Hematopoietic multipotent progenitor cell treated with erythropoietin and hydrocortisone succinate and interleukin-3 and kit ligand, for 8 days (in vitro differentiated cells): Measurements from ENCODE around the gene ZNF77.
"Not testable (repeated sequence)": the region's sequence is repeated elsewhere in the genome, so short reads cannot be mapped to it uniquely, and the experiment has no call there.

ENCODE experiments used
- DNase-seq: peaks from one replicate; pipeline ENCODE4 v3.0.0-alpha.2; 2015

Gene ZNF77

GRCh38 chr19:2969104-2969504, 24.3 kb upstream of the ZNF77 start:
- DNase-seq = no peak

- no peak for DNase-seq
Observed at GRCh38 chr19:2967972-2968371, 23.2 kb upstream of the ZNF77 start.

GRCh38 chr19:2964874-2965273, 20.1 kb upstream of the ZNF77 start:
- no peak for DNase-seq

- DNase-seq = not testable (repeated sequence)
Observed at GRCh38 chr19:2963631-2964030, 18.9 kb upstream of the ZNF77 start.

GRCh38 chr19:2963122-2963521, 18.4 kb upstream of the ZNF77 start:
- DNase-seq = no peak

GRCh38 chr19:2962018-2962670, 17.4 kb upstream of the ZNF77 start:
- DNase-seq = peak; percentile 65

GRCh38 chr19:2960120-2960519, 15.3 kb upstream of the ZNF77 start:
- no peak for DNase-seq

GRCh38 chr19:2957160-2957559, 12.4 kb upstream of the ZNF77 start:
- no peak for DNase-seq

- DNase-seq = no peak
Observed at GRCh38 chr19:2952953-2953481, 8.2 kb upstream of the ZNF77 start.

GRCh38 chr19:2950286-2951124, 5.7 kb upstream of the ZNF77 start:
- DNase-seq = peak; percentile 99

- peak; percentile 98 for DNase-seq
Observed at GRCh38 chr19:2949939-2950285, 5.1 kb upstream of the ZNF77 start.

- no peak for DNase-seq
Observed at GRCh38 chr19:2945575-2946184, 909 bp upstream of the ZNF77 start.

GRCh38 chr19:2944403-2944774, 382 bp downstream of the ZNF77 start:
- no peak for DNase-seq

- no peak for DNase-seq
Observed at GRCh38 chr19:2942928-2943640, 1.7 kb downstream of the ZNF77 start.

GRCh38 chr19:2935863-2936262, 8.9 kb downstream of the ZNF77 start:
- not testable (repeated sequence) for DNase-seq

- no peak for DNase-seq
Observed at GRCh38 chr19:2933490-2933910, 11.3 kb downstream of the ZNF77 start.

- DNase-seq = no peak
Observed at GRCh38 chr19:2927032-2927430, 17.7 kb downstream of the ZNF77 start.

- no peak for DNase-seq
Observed at GRCh38 chr19:2926341-2927031, 18.3 kb downstream of the ZNF77 start.

- no peak for DNase-seq
Observed at GRCh38 chr19:2923510-2923909, 21.3 kb downstream of the ZNF77 start.

- no peak for DNase-seq
Observed at GRCh38 chr19:2922987-2923386, 21.8 kb downstream of the ZNF77 start.

- no peak for DNase-seq
Observed at GRCh38 chr19:2917275-2918184, 27.2 kb downstream of the ZNF77 start.
